Astrocyte (in vitro differentiated cells and primary cell): ENCODE measurements around the gene ACTL7A. TPM values are rescaled to one million over a fixed set of nuclear protein-coding genes. Genes with fewer than 3 reads are reported as not detected.

Experiments used
- DNase-seq: peaks from one replicate; pipeline ENCODE4 v3.0.0-alpha.2; 2010; ENCODE audit warnings: low read depth
- FAIRE-seq: peaks from 2 replicates; lab custom pipeline; 2011; peaks lifted over from hg19 to GRCh38; lab: Jason Lieb, UNC
- H2AFZ ChIP-seq: 2 replicates; pipeline ENCODE4 v1.6.0; 2012; ENCODE audit warnings: low read depth, low read length, inconsistent platforms
- H3K27ac ChIP-seq: 2 replicates; pipeline ENCODE4 v1.5.1; 2011; ENCODE audit warnings: low read depth, low read length, inconsistent platforms
- H3K27me3 ChIP-seq: 2 replicates; pipeline ENCODE4 v1.6.0; 2011; ENCODE audit warnings: low read length, inconsistent platforms; ENCODE audit not compliant: insufficient read depth
- H3K36me3 ChIP-seq: 2 replicates; pipeline ENCODE4 v1.5.1; 2011; ENCODE audit warnings: low read length, inconsistent platforms; ENCODE audit not compliant: insufficient read depth
- H3K4me1 ChIP-seq: 2 replicates; pipeline ENCODE4 v1.5.1; 2011; ENCODE audit warnings: low read length, inconsistent platforms; ENCODE audit not compliant: insufficient read depth
- H3K4me2 ChIP-seq: 2 replicates; pipeline ENCODE4 v1.6.0; 2012; ENCODE audit warnings: low read length, inconsistent platforms
- H3K4me3 ChIP-seq: 2 replicates; pipeline ENCODE4 v1.5.1; 2011; ENCODE audit warnings: low read depth, mild to moderate bottlenecking, low read length, inconsistent platforms; ENCODE audit not compliant: insufficient read depth
- H3K79me2 ChIP-seq: 2 replicates; pipeline ENCODE4 v1.6.0; 2012; ENCODE audit warnings: mild to moderate bottlenecking, low read length, inconsistent platforms; ENCODE audit not compliant: insufficient read depth
- H3K9ac ChIP-seq: 2 replicates; pipeline ENCODE4 v1.6.0; 2012; ENCODE audit warnings: mild to moderate bottlenecking, low read length, inconsistent platforms
- H3K9me3 ChIP-seq: 2 replicates; pipeline ENCODE4 v1.5.1; 2012; ENCODE audit warnings: low read depth, mild to moderate bottlenecking, low read length, inconsistent platforms; ENCODE audit not compliant: insufficient read depth
- H4K20me1 ChIP-seq: 2 replicates; pipeline ENCODE4 v1.6.0; 2012; ENCODE audit warnings: low read length, inconsistent platforms; ENCODE audit not compliant: insufficient read depth
- H3K27ac Mint-ChIP-seq: one replicate; pipeline ENCODE4 v1.8.0; 2021; ENCODE audit warnings: mild to moderate bottlenecking, mixed read lengths; ENCODE audit not compliant: unreplicated experiment
- H3K27me3 Mint-ChIP-seq: one replicate; pipeline ENCODE4 v1.8.0; 2021; ENCODE audit warnings: low read depth, mixed read lengths; ENCODE audit not compliant: unreplicated experiment
- H3K36me3 Mint-ChIP-seq: one replicate; pipeline ENCODE4 v1.8.0; 2021; ENCODE audit warnings: low read depth, mixed read lengths; ENCODE audit not compliant: unreplicated experiment
- H3K4me1 Mint-ChIP-seq: one replicate; pipeline ENCODE4 v1.8.0; 2021; ENCODE audit warnings: low read depth, mixed read lengths; ENCODE audit not compliant: unreplicated experiment
- H3K4me3 Mint-ChIP-seq: one replicate; pipeline ENCODE4 v1.8.0; 2021; ENCODE audit warnings: mild to moderate bottlenecking, moderate library complexity, mixed read lengths; ENCODE audit not compliant: unreplicated experiment
- H3K9me3 Mint-ChIP-seq: one replicate; pipeline ENCODE4 v1.8.0; 2021; ENCODE audit warnings: mild to moderate bottlenecking, mixed read lengths; ENCODE audit not compliant: unreplicated experiment
- CTCF ChIP-seq: IDR thresholded peaks from 2 replicates; pipeline ENCODE4 v1.5.1; 2011; ENCODE audit warnings: low read depth, mild to moderate bottlenecking, inconsistent platforms, low read length, moderate library complexity; ENCODE audit not compliant: insufficient read depth
- EZH2 ChIP-seq: IDR thresholded peaks from 2 replicates; pipeline ENCODE4 v1.6.1; 2012; ENCODE audit warnings: mild to moderate bottlenecking, low read length, inconsistent platforms; ENCODE audit not compliant: insufficient read depth
- total RNA-seq: library from RNA; stranded (reverse); gene quantifications from 2 replicates; pipeline ENCODE4 v1.2.1, GENCODE V29; 2021

ACTL7A gene
- total RNA-seq, 1 donor from 2014 or later = not detected

GRCh38 chr9:108874058-108874788 lies 12.2 kb downstream of the ACTL7A start:
- Mint-ChIP-seq H3K36me3 (peaks cover 30% of the 10 kb centered on the region), H3K4me3 (no peak overlapping the region), H3K27me3 (no peaks in the 10 kb centered on the region), H3K9me3 (no peaks in the 10 kb centered on the region), H3K27ac (no peak overlapping the region), H3K4me1 (peaks cover 5% of the 10 kb centered on the region)
- Histone ChIP-seq H3K9ac (no peak overlapping the region), H3K27me3 (no peaks in the 10 kb centered on the region), H2AFZ (no peak overlapping the region), H3K4me2 (no peak overlapping the region), H3K9me3 (no peaks in the 10 kb centered on the region), H3K36me3 (peaks cover 38% of the 10 kb centered on the region), H3K4me3 (no peak overlapping the region), H3K79me2 (no peaks in the 10 kb centered on the region), H3K4me1 (peaks cover under 1% of the 10 kb centered on the region), H3K27ac (no peak overlapping the region), H4K20me1 (no peaks in the 10 kb centered on the region)
- DNase-seq (no peak), FAIRE-seq (no peak)
- no peak for TF ChIP-seq CTCF
- TF ChIP-seq EZH2 = no peak

DNA sequence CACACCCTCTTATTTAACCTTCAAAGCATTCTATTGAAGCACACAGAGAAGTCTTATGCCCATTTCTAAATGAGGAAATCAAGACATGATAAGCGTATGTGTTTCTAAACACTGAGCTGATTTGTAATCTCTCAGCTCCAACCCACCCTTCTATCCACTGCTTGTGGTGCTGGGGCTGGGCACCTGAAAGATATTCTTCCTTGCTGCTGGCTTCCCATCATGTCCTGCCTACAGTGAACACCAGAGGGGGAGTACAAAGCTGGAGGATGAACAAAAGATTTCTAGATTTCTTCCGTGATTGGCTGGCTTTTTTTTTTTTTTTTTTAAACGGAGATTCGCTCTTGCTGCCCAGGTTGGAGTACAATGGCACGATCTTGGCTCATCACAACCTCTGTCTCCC lies 14.4 kb downstream of the ACTL7A start:
- Mint-ChIP-seq H3K36me3 (peaks cover 24% of the 10 kb centered on the region), H3K27ac (no peak overlapping the region), H3K4me3 (no peak overlapping the region), H3K27me3 (no peaks in the 10 kb centered on the region), H3K4me1 (no peaks in the 10 kb centered on the region), H3K9me3 (no peaks in the 10 kb centered on the region)
- no peaks in the 10 kb centered on the region for H3K79me2 ChIP-seq
- TF ChIP-seq CTCF (no peak), EZH2 (no peak)
- H3K36me3 ChIP-seq = peaks cover 34% of the 10 kb centered on the region
- no peaks in the 10 kb centered on the region for H3K4me1 ChIP-seq
- H4K20me1 ChIP-seq = no peaks in the 10 kb centered on the region
- H3K9me3 ChIP-seq = no peaks in the 10 kb centered on the region
- no peak overlapping the region for H3K9ac ChIP-seq
- DNase-seq = no peak
- no peak for FAIRE-seq
- no peak overlapping the region for H3K27ac ChIP-seq
- no peak overlapping the region for H3K4me3 ChIP-seq
- no peak overlapping the region for H2AFZ ChIP-seq
- H3K27me3 ChIP-seq = no peaks in the 10 kb centered on the region
- no peak overlapping the region for H3K4me2 ChIP-seq

DNA sequence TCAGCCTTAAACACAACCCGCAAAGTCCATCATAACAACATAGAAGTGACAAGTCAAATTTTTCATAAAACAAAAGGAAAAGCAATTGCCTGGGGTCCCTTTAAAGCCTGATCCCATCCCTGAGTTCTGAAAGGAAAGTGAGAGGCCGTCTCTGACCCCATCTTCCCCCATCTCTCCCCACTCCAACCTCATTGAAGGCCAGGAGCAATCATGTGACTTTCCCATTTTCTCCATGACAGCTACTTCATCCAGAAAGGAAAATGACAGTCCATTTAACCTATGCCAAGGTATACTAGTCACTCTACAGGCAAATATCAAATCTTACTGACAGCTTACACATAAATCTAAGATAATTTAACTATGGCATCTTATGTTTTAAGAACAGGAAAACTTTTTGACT lies 15.5 kb downstream of the ACTL7A start:
- Histone ChIP-seq H3K27me3 (no peaks in the 10 kb centered on the region), H3K4me2 (no peak overlapping the region), H3K27ac (no peak overlapping the region), H3K79me2 (no peaks in the 10 kb centered on the region), H4K20me1 (no peaks in the 10 kb centered on the region), H3K4me3 (no peak overlapping the region), H3K9me3 (no peaks in the 10 kb centered on the region), H3K4me1 (no peaks in the 10 kb centered on the region), H3K36me3 (peaks cover 29% of the 10 kb centered on the region), H2AFZ (no peak overlapping the region), H3K9ac (no peak overlapping the region)
- Mint-ChIP-seq H3K4me3 (no peak overlapping the region), H3K9me3 (no peaks in the 10 kb centered on the region), H3K27ac (no peak overlapping the region), H3K27me3 (no peaks in the 10 kb centered on the region), H3K36me3 (peaks cover 16% of the 10 kb centered on the region), H3K4me1 (no peaks in the 10 kb centered on the region)
- DNase-seq = no peak
- TF ChIP-seq EZH2 (no peak), CTCF (no peak)
- no peak for FAIRE-seq
